Stromal cell of bone marrow (primary cell): Measurements from ENCODE around the gene ADD1.
"Not testable (repeated sequence)": the region's sequence is repeated elsewhere in the genome, so short reads cannot be mapped to it uniquely, and the experiment has no call there.

Experiments
- DNase-seq: peaks from one replicate; pipeline ENCODE4 v3.0.0-alpha.2; 2012; ENCODE audit warnings: low read depth

Gene ADD1

DNA sequence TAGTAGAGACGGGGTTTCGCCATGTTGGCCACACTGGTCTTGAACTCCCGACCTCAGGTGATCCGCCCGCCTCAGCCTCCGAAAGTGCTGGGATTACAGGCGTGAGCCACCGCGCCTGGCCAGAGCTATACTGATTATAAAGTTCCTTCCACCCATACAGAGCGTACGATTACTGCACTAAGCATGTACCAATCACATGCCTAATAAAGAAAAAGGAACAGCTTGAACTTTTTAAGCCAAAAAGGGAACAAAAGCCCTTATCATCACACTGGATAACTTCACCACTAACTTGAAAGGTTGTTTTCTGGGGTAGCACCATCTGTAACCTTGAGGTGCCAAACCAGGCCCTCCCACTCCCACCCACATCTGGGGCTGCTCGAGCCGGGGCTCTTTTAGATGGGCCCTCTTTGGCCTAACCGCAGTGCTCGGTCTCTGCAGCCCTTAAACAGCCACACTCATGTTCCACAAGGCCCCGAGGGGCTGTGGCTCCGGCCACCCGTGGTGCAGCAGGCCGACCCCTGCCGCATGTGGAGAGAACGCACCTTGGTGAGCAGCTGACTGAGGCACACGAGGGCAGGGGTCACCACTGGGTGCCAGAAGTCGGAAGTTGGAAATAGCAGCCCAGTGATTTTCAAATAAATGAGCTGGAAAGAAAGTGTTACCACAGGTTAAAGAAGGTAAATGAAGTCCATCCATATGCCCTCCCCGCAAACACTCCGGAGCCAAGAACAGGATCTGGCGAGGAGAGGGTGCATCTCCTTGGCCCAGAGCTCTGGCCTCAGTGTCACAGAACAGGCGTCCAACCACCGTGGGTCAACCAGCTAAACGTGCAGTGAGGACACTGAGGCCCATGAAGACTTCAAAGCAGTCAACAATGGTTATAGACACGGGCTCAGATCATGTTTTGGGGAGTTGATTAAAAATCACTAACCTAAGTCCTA lies 101.2 kb downstream of the ADD1 start:
- no peak for DNase-seq

GRCh38 chr4:2945619-2946604 lies 102.3 kb downstream of the ADD1 start:
- not testable (repeated sequence) for DNase-seq

GRCh38 chr4:2946812-2947600 lies 103.4 kb downstream of the ADD1 start:
- no peak for DNase-seq

- no peak for DNase-seq
These were observed 104.3 kb downstream of the ADD1 start for GRCh38 chr4:2947926-2948325.

DNA sequence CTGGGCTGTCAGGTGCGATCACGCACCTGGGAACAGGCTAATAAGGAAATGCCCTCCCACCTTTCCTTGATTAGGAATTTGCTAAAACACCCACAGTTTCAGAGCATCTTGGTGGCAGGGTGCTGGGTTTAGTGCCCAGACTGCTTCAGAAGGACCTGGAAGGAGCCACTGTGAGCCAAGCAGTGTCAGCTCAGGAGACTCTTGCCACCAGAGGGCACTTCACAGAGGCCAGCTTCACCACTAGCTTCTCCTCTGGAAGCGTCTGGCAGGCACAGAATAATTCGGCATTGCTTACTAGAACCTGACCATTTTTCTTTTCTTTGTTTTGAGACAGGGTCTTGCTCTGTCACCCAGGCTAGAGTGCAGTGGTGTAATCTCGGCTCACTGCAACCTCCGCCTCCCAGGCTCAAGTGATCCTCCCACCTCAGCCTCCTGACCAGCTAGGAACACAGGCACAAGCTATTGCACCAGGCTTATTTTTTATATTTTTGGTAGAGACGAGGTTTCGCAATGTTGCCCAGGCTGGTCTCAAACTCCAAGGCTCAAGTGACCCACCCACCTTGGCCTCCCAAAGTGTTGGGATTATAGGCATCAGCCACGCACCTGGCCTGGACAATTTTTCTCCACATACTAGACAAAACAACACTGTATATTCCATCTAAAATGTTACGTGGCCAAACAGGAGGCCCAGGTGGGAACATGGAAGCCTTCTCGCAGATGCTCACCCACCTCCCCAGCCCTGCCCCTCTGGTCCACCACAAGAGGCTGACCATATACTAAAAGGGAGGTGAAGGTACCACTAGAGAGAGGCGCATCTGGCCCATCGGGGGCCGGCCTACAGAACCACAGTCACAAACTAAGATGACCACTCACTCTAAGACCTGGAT lies 105.5 kb downstream of the ADD1 start:
- no peak for DNase-seq

- no peak for DNase-seq
These were observed 106.1 kb downstream of the ADD1 start for GRCh38 chr4:2949782-2950125.

DNA sequence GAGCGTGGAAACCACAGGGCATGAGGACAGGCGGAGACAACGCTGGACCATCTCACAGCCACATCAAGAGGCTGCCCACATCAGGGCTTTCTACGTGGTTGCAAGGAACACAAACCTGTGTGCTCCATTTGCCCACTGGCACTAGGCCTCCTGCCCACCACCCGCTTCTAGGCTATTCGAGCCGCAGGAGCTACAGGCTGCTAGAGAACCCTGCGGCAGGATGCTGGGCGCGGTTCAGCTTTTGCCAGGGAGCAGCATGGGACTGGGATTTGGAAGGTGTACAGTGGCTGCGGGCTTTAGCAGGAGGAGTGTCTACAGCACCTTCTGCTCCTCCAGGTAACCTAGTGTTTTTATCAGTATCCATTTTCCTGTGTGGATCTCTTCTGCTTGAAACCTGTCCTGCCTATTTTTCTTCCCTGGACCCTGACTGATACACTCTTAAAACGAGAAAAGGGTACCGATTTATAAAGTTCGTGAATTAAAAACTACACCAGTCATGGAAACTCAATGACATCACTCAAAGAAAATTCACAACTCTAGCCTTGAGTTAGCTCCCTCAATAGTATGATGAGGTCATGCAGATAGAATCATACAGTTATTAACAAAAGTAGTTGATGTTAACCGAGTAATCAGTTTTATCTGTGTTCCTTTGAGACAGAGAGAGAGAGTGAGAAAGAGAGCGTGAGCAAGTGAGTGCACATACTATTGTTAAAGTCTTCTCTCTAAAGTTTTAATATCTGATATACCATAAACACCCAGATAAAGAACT lies 106.8 kb downstream of the ADD1 start:
- no peak for DNase-seq

- DNase-seq = no peak
These were observed 109.9 kb downstream of the ADD1 start for GRCh38 chr4:2953496-2953895.

DNA sequence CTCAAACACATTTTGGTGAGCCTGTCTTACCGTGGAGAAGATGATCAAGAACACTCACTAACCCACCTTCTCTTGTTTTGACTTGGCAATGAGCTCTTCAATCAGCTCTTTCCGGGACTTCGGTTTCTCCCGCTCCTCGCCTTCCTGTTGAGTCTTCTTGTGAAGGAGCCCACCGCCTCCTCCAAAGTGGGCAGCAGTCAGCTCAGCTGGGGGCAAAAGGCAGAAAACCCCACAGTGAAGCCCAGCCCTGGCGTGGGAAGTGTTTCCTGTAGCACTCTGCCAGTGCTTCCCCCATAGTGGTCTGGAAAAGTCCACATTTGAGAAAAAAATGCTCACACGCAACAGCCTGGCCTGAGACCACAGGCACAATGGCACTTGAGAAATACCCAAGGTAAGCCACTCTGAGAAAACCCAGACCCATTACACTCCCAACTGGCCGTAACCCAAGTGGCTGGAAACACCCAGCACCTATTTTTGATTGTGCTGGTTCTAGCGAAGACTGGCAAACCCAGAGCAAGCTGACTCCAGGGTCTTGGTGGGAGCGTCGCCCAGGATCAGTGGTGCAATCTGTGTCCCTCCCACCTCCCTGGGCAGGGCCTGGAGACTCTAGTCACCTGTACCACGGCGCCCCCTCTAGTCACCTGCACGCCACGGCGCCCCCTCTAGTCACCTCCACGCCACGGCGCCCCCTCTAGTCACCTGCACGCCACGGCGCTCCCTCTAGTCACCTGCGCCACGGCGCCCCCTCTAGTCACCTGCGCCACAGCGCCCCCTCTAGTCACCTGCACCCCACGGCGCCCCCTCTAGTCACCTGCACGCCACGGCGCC lies 110.9 kb downstream of the ADD1 start:
- DNase-seq = no peak

DNA sequence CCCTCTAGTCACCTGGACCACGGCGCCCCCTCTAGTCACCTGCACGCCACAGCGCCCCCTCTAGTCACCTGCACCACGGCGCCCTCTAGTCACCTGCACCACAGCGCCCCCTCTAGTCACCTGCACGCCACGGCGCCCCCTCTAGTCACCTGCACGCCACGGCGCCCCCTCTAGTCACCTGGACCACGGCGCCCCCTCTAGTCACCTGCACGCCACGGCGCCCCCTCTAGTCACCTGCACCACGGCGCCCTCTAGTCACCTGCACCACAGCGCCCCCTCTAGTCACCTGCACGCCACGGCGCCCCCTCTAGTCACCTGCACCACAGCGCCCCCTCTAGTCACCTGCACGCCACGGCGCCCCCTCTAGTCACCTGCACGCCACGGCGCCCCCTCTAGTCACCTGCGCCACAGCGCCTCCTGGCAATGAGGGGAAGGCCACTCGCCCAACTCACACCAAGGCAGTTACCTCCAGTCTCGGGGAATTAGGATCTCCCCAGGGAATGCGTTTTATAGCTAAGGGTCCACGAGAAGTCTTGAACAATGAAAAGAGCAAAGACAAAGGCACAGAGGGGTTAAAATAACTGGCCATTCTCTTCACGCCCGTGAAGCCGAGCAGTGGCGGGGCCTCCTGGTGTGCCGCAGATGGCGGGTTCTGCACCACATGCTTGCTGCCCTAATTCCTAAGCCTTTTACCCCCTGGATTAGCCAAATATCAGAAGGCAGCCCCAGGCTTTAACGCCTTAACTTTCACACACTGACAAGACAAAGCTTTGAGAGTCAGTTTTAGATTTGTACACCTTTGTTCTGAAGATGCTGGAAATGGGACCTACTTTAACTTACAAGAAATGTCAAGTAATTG lies 111.8 kb downstream of the ADD1 start:
- DNase-seq = not testable (repeated sequence)

DNA sequence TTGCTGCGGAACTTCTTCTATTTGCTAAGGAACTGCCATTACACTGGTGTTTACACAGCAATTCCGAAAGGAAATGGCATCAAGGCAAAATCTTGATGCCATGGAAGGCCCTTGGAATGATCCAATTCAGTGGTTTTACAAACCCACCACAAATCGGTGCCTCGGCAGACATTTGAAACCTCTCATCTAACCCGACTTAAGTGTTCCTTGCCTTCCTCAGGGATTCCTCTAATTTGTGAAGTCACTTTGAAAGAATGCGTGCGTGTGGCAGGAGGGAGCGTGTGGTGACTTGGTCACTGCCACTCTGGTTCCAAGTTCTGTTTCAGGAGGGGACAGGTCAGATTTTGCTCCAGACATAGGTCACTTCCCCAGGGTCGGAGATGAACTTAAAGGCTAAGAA lies 114.8 kb downstream of the ADD1 start:
- no peak for DNase-seq

- DNase-seq = not testable (repeated sequence)
These were observed 116.8 kb downstream of the ADD1 start for GRCh38 chr4:2960450-2960849.

- DNase-seq = no peak
These were observed 117.8 kb downstream of the ADD1 start for GRCh38 chr4:2961421-2961810.

GRCh38 chr4:2961811-2962441 lies 118.3 kb downstream of the ADD1 start:
- no peak for DNase-seq

GRCh38 chr4:2962614-2963174 lies 119.0 kb downstream of the ADD1 start:
- no peak for DNase-seq

DNA sequence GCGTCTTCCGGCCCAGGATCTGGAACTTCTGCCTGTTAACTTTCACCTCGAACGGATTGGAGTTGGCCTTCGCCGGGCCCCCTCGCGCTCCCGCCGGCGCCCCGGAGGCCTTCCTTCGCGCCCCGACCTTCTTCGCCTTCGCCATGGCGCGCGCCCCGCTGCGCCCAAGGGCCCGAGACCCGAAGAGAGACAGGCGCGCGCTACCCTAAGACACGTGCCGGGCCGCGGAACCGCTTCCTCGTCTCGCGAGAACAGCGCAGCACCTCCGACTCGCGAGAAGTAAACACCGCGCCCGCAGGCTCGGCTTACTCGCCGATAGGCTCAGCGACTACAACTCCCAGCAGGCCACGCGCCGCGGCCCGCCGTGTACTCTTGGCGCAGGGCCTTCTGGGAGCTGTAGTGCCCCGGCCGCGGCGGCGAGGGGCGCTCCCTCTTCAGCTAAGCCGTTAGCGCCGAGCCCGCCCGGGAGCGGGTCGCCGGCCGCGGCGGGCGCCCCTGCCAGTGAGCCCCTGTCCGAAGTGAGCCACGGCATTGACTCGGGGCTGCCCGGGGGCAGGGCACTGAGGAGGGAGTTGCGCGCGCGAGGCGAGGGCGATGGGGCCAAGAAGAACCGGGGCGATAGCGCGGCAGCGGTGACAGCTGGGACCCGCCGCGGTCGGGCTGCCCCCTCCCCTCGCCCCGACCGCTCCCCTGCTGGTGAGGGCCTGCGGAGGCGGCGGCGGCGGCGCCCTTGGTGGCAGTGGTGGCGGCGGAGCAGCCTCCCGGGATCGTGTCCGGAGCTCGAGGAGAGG lies 119.7 kb downstream of the ADD1 start, which contains the start of the genes GRK4 and NOP14:
GRK4 (plus strand) TSS at position 397 of the 791 bp plus-strand sequence. CDS start 500 bp downstream, outside the sequence.
NOP14 (minus strand) TSS at position 232 of the 791 bp plus-strand sequence; CDS start at position 145, 87 bp downstream.
- DNase-seq = peak; percentile 97
